HepG2 (cell line): Measurements from ENCODE around the gene CAPRIN1. TPM values are rescaled to one million over a fixed set of nuclear protein-coding genes. Genes with fewer than 3 reads are reported as not detected.

Source experiments
- ATAC-seq: fragments of 200-7000 bp; cut with Tn5 transposase; 3 replicates; pipeline ENCODE4 v1.9.1; 2020; ENCODE audit warnings: mild to moderate bottlenecking, moderate library complexity
- BruUV-seq: library from RNA; stranded (reverse); fragments of 400-500 nt; replicated peaks from 2 replicates; lab custom pipeline; 2021; lab: Mats Ljungman, UMichigan
- CTCF ChIA-PET: fragments of 300-600 bp; formaldehyde crosslinking; extraction: SDS; loops from one replicate; lab custom pipeline; 2021; ENCODE audit warnings: low total read pairs, inconsistent platforms, low intra/inter-chr PET ratio; lab: Yijun Ruan, JAX
- POLR2A ChIA-PET: fragments of 350-600 bp; sonication (Branson Sonifier 250); formaldehyde crosslinking; loops from one replicate; lab custom pipeline; 2020; ENCODE audit warnings: antibody characterized with exemption, inconsistent platforms; lab: Yijun Ruan, JAX
- DNase-seq: peaks from one replicate; pipeline ENCODE4 v3.0.0-alpha.2; 2015; ENCODE audit warnings: low spot score
- FAIRE-seq: peaks from 3 replicates; lab custom pipeline; 2011; peaks lifted over from hg19 to GRCh38; lab: Jason Lieb, UNC
- H2AFZ ChIP-seq: one replicate; pipeline ENCODE4 v1.6.1; 2011; ENCODE audit warnings: low read length, inconsistent platforms
- H3K27ac ChIP-seq: fragments of 300-600 bp; 3 replicates; pipeline ENCODE4 v1.8.0; 2011; ENCODE audit warnings: mixed run types, mild to moderate bottlenecking, mixed read lengths, low read length, inconsistent platforms; ENCODE audit not compliant: insufficient read depth; ENCODE audit errors: extremely low read length
- H3K27me3 ChIP-seq, 2 experiments: fragments of 200-600 bp in 1 of 2; 2 replicates in 1 of 2; 3 replicates in 1 of 2; pipeline versions ENCODE4 v1.6.0 to v1.8.0; 2011; ENCODE audit warnings: low read length in 2 of 2, mild to moderate bottlenecking in 2 of 2, moderate library complexity in 2 of 2, inconsistent platforms in 1 of 2; ENCODE audit not compliant: insufficient read depth in 2 of 2, control insufficient read depth in 1 of 2
- H3K36me3 ChIP-seq, 2 experiments: fragments of 200-600 bp in 1 of 2; replicated peaks in 1 of 2; 2 replicates in 1 of 2; 3 replicates in 1 of 2; pipeline versions ENCODE4 v1.5.1 to v1.8.0; 2011; ENCODE audit warnings: low read length in 2 of 2, inconsistent platforms in 1 of 2; ENCODE audit not compliant: insufficient read depth in 2 of 2, control insufficient read depth in 1 of 2
- H3K4me1 ChIP-seq: 2 replicates; pipeline ENCODE4 v1.5.1; 2012; ENCODE audit warnings: low read length, inconsistent platforms; ENCODE audit not compliant: insufficient read depth
- H3K4me2 ChIP-seq: 2 replicates; pipeline ENCODE4 v1.6.0; 2011; ENCODE audit warnings: low read depth, low read length, inconsistent platforms
- H3K4me3 ChIP-seq, 3 experiments: fragments of 200-600 bp in 1 of 3; sonication (generic), shearing (Covaris generic) in 1 of 3; replicated peaks in 1 of 3; 2 replicates each; pipeline ENCODE4 v1.5.1; 2011 to 2016; ENCODE audit warnings: low read length in 3 of 3, inconsistent platforms in 2 of 3, low read depth in 2 of 3, mild to moderate bottlenecking in 2 of 3, control low read depth in 1 of 3, mixed read lengths in 1 of 3; ENCODE audit not compliant: insufficient read depth in 1 of 3
- H3K79me2 ChIP-seq: one replicate; pipeline ENCODE4 v1.6.1; 2011; ENCODE audit warnings: low read length, inconsistent platforms; ENCODE audit not compliant: insufficient read depth
- H3K9ac ChIP-seq: 2 replicates; pipeline ENCODE4 v1.6.0; 2011; ENCODE audit warnings: mild to moderate bottlenecking, low read depth, low read length, inconsistent platforms; ENCODE audit not compliant: insufficient read depth
- H3K9me3 ChIP-seq: 2 replicates; pipeline ENCODE4 v1.5.1; 2012; ENCODE audit warnings: mild to moderate bottlenecking, low read length
- H4K20me1 ChIP-seq: 2 replicates; pipeline ENCODE4 v1.6.0; 2011; ENCODE audit warnings: inconsistent platforms, mild to moderate bottlenecking, low read length, moderate library complexity; ENCODE audit not compliant: insufficient read depth
- FOXJ3 ChIP-seq: sonication (generic); formaldehyde crosslinking; IDR thresholded peaks from 2 replicates; pipeline ENCODE4 v1.4.0; 2020; ENCODE audit warnings: missing genetic modification reagents, mild to moderate bottlenecking, borderline replicate concordance
- GABPA ChIP-seq, 2 experiments: IDR thresholded peaks; 2 replicates each; pipeline ENCODE4 v1.6.1; 2011 to 2016; ENCODE audit warnings: low read depth in 2 of 2, low read length in 1 of 2, missing biosample characterization in 1 of 2, missing genetic modification characterization in 1 of 2
- NR2F2 ChIP-seq: IDR thresholded peaks from 2 replicates; pipeline ENCODE4 v1.6.1; 2012; ENCODE audit warnings: low read depth, inconsistent platforms, borderline replicate concordance
- SOX13 ChIP-seq, 3 experiments: fragments of 450-650 bp in 1 of 3; sonication (generic) in 1 of 3; formaldehyde crosslinking in 1 of 3; IDR thresholded peaks in 2 of 3; conservative IDR thresholded peaks in 1 of 3; 2 replicates each; pipeline versions ENCODE4 v1.5.0 to v1.6.1; 2016 to 2020; ENCODE audit warnings: antibody characterized with exemption in 1 of 3, mild to moderate bottlenecking in 1 of 3, missing compliant biosample characterization in 1 of 3, missing genetic modification reagents in 1 of 3, moderate library complexity in 1 of 3
- ZMYM4 ChIP-seq: sonication (generic); formaldehyde crosslinking; IDR thresholded peaks from 2 replicates; pipeline ENCODE4 v1.8.1; 2023; ENCODE audit warnings: mild to moderate bottlenecking, missing genetic modification reagents
- ZNF709 ChIP-seq: sonication (generic); formaldehyde crosslinking; IDR thresholded peaks from 2 replicates; pipeline ENCODE4 v1.5.0; 2020; ENCODE audit warnings: mild to moderate bottlenecking, missing genetic modification reagents
- WGBS: methylation state at CpG from one replicate; pipeline ENCODE4 v1.1.6; 2017; ENCODE audit warnings: low lambda C conversion rate; 5-methylcytosine and 5-hydroxymethylcytosine counted together
- in situ Hi-C: cut with HindIII; loops from 2 replicates; pipeline ENCODE4 v1.10.0; 2017; ENCODE audit warnings: low pct_unique_long_range_greater_than_20kb; ENCODE audit not compliant: extremely low pct_ligation_motif_present
- intact Hi-C: fragments of 100-400 bp; cut with micrococcal nuclease; formaldehyde crosslinking; loops from one replicate; pipeline ENCODE4 v1.10.0; 2022; ENCODE audit not compliant: unreplicated experiment
- polyA plus RNA-seq, 8 experiments: library from polyadenylated mRNA; depleted of rRNA in 3 of 8; stranded (reverse) in 7 of 8; unstranded in 1 of 8; fragments of >200 nt; fragmentation: Illumina TruSeq in 4 of 8; extraction: Trizol in 4 of 8; gene quantifications; 2 replicates each; pipeline versions ENCODE4 v1.2.1 to v1.2.3, GENCODE V29; 2011 to 2016; ENCODE audit warnings: low read depth in 4 of 8, missing spikeins in 1 of 8, mixed read lengths in 1 of 8; ENCODE audit not compliant: insufficient read depth in 1 of 8
- total RNA-seq, 5 experiments: library from RNA; depleted of rRNA; stranded (reverse); fragments of >200 nt; fragmentation: Illumina TruSeq; extraction: Trizol; gene quantifications; 2 replicates each; pipeline ENCODE4 v1.2.3, GENCODE V29; 2016; ENCODE audit warnings: low read depth in 1 of 5
- TF ChIP-seq, protein P1 (sequence below): sonication (generic); formaldehyde crosslinking; IDR thresholded peaks from 2 replicates; pipeline ENCODE4 v1.5.0; 2020; ENCODE audit warnings: mild to moderate bottlenecking, missing genetic modification reagents, moderate library complexity

Gene CAPRIN1
- total and polyA plus RNA-seq, 2 of the 13 experiments (the other 11 are each of a cell fraction or from before 2014, with no cell fraction given), result 114 to 162 TPM

DNA sequence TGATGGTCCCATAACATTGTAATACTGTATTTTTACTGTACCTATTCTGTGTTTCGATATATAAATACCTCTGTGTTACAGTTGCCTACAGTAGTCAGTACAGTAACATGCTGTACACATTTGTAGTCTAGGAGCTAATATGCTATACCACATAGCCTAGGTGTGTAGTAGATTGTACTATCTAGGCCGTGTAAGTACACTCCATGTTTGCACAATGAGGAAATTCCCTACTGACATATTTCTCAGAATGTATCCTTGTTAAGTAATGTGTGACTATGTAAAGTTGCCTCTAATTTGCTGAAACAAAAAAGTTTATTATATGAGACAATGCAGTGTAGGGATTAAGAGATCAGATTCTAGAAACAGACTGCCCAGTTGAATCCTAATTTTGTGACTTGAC lies 21.3 kb downstream of the CAPRIN1 start:
- FAIRE-seq (no peak), ATAC-seq (no peak), DNase-seq (no peak)
- Histone ChIP-seq H3K9me3 (no peaks in the 10 kb centered on the region), H3K4me2 (no peak overlapping the region), H3K4me1 (peaks cover 9% of the 10 kb centered on the region), H3K4me3 (no peak overlapping the region), H4K20me1 (peaks cover 36% of the 10 kb centered on the region), H3K27ac (no peak overlapping the region), H3K79me2 (peaks cover 65% of the 10 kb centered on the region), H3K36me3 (peaks cover 11 to 69% of the 10 kb centered on the region in 2 experiments), H3K27me3 (no peaks in the 10 kb centered on the region), H2AFZ (no peak overlapping the region), H3K9ac (no peak overlapping the region)
- CTCF ChIA-PET, result no interaction called here
- BruUV-seq, result no TSS peak
- TF ChIP-seq, protein P1, sequence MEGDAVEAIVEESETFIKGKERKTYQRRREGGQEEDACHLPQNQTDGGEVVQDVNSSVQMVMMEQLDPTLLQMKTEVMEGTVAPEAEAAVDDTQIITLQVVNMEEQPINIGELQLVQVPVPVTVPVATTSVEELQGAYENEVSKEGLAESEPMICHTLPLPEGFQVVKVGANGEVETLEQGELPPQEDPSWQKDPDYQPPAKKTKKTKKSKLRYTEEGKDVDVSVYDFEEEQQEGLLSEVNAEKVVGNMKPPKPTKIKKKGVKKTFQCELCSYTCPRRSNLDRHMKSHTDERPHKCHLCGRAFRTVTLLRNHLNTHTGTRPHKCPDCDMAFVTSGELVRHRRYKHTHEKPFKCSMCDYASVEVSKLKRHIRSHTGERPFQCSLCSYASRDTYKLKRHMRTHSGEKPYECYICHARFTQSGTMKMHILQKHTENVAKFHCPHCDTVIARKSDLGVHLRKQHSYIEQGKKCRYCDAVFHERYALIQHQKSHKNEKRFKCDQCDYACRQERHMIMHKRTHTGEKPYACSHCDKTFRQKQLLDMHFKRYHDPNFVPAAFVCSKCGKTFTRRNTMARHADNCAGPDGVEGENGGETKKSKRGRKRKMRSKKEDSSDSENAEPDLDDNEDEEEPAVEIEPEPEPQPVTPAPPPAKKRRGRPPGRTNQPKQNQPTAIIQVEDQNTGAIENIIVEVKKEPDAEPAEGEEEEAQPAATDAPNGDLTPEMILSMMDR (CRISPR knock-in tag), result no peak
- TF ChIP-seq ZMYM4 (CRISPR knock-in tag), result no peak
- TF ChIP-seq GABPA (IDR thresholded peaks at IDR 0.05; ENCODE audit: low read depth, low read length), result no peak
- TF ChIP-seq GABPA (CRISPR knock-in tag; IDR thresholded peaks at IDR 0.05; ENCODE audit: low read depth), result no peak
- no peak for TF ChIP-seq NR2F2
- TF ChIP-seq FOXJ3, result no peak
- no peak for TF ChIP-seq ZNF709
- no peak for TF ChIP-seq SOX13 (IDR thresholded peaks at IDR 0.05)
- no peak for TF ChIP-seq SOX13 (CRISPR knock-in tag; conservative IDR thresholded peaks at IDR 0.05 in 1 of 2, IDR thresholded peaks at IDR 0.05 in 1 of 2)
- intact Hi-C loops, result no loop called here
- in situ Hi-C loops, result no loop called here
- 95% methylated on average over 2 of the region's 2 CpGs for WGBS
- POLR2A ChIA-PET, result no interaction called here
